ENCODE data around the gene DOK3. TPM values are rescaled to one million over a fixed set of nuclear protein-coding genes. Genes with fewer than 3 reads are reported as not detected.

DOK3 gene
- polyA plus RNA-seq, 1 donor (not counting 4 experiments of a cell fraction or from before 2014, with no cell fraction given): 1.7 TPM

- Histone ChIP-seq H3K4me2 (ENCODE audit: control insufficient read depth, extremely low read depth, insufficient read depth, low read depth, low read length) (peak overlapping the region; percentile 91), H3K27me3 (ENCODE audit: control insufficient read depth, extremely low read depth, insufficient read depth, low read length) (no peaks in the 10 kb centered on the region), H3K79me2 (ENCODE audit: control insufficient read depth, insufficient read depth, low read length) (peaks cover 48% of the 10 kb centered on the region), H4K20me1 (ENCODE audit: control insufficient read depth, extremely low read depth, insufficient read depth, low read length) (no peaks in the 10 kb centered on the region), H3K9ac (ENCODE audit: control insufficient read depth, extremely low read depth, insufficient read depth, low read length) (peak overlapping the region; percentile 76), H2AFZ (ENCODE audit: control insufficient read depth, low read length) (peak overlapping the region; percentile 25), H3K4me3 (ENCODE audit: control insufficient read depth in 2 of 3, extremely low read depth in 1 of 3, insufficient read depth in 2 of 3, low read depth in 1 of 3, low read length in 3 of 3) (peak overlapping the region; percentile 80 to 92 (median 88)), H3K9me3 (ENCODE audit: control insufficient read depth, low read depth, low read length) (no peaks in the 10 kb centered on the region), H3K27ac (ENCODE audit: control insufficient read depth, insufficient read depth, low read length) (peak overlapping the region; percentile 44), H3K9me1 (ENCODE audit: control insufficient read depth, extremely low read depth, insufficient read depth, low read length) (peaks cover 3% of the 10 kb centered on the region), H3K4me1 (ENCODE audit: control insufficient read depth, extremely low read depth, insufficient read depth, low read length) (peaks cover 22% of the 10 kb centered on the region), H3K36me3 (ENCODE audit: control insufficient read depth in 2 of 2, extremely low read depth in 1 of 2, insufficient read depth in 2 of 2, low read length in 2 of 2) (peaks cover 9 to 11% of the 10 kb centered on the region in 2 experiments)
- dilution Hi-C loops (cut with MboI; ENCODE audit: extremely low pct_ligation_motif_present, low sequenced_read_pairs): no loop called here
- TF ChIP-seq CTCF (optimal IDR thresholded peaks at IDR 0.05 in 1 of 3, IDR thresholded peaks at IDR 0.05 in 1 of 3, conservative IDR thresholded peaks at IDR 0.05 in 1 of 3; ENCODE audit: extremely low read depth in 1 of 3, insufficient read depth in 2 of 3, low read length in 3 of 3) (no peak), EZH2 (IDR thresholded peaks at IDR 0.05; ENCODE audit: low read length) (no peak)
- DNase-seq (ENCODE audit: low read depth, low spot score) (no peak), FAIRE-seq (no peak)
These were observed 44.2 kb upstream of the DOK3 start for GRCh38 chr5:177553671-177554429.

GRCh38 chr5:177552839-177553455, 43.3 kb upstream of the DOK3 start:
- H3K36me3 ChIP-seq (ENCODE audit: control insufficient read depth in 2 of 2, extremely low read depth in 1 of 2, insufficient read depth in 2 of 2, low read length in 2 of 2): peaks cover 9 to 11% of the 10 kb centered on the region in 2 experiments
- H3K9me3 ChIP-seq (ENCODE audit: control insufficient read depth, low read depth, low read length): no peaks in the 10 kb centered on the region
- TF ChIP-seq EZH2 (IDR thresholded peaks at IDR 0.05; ENCODE audit: low read length) (no peak), CTCF (optimal IDR thresholded peaks at IDR 0.05 in 1 of 3, IDR thresholded peaks at IDR 0.05 in 1 of 3, conservative IDR thresholded peaks at IDR 0.05 in 1 of 3; ENCODE audit: extremely low read depth in 1 of 3, insufficient read depth in 2 of 3, low read length in 3 of 3) (peak; percentile 7 to 21 (median 18))
- H3K27me3 ChIP-seq (ENCODE audit: control insufficient read depth, extremely low read depth, insufficient read depth, low read length): no peaks in the 10 kb centered on the region
- peaks cover 57% of the 10 kb centered on the region for H3K79me2 ChIP-seq (ENCODE audit: control insufficient read depth, insufficient read depth, low read length)
- H3K9ac ChIP-seq (ENCODE audit: control insufficient read depth, extremely low read depth, insufficient read depth, low read length): peak overlapping the region; percentile 76
- peak overlapping the region; percentile 44 for H3K27ac ChIP-seq (ENCODE audit: control insufficient read depth, insufficient read depth, low read length)
- dilution Hi-C loops (cut with MboI; ENCODE audit: extremely low pct_ligation_motif_present, low sequenced_read_pairs): no loop called here
- DNase-seq (ENCODE audit: low read depth, low spot score): no peak
- peaks cover 3% of the 10 kb centered on the region for H3K9me1 ChIP-seq (ENCODE audit: control insufficient read depth, extremely low read depth, insufficient read depth, low read length)
- no peak for FAIRE-seq
- peaks cover 24% of the 10 kb centered on the region for H3K4me1 ChIP-seq (ENCODE audit: control insufficient read depth, extremely low read depth, insufficient read depth, low read length)
- H3K4me2 ChIP-seq (ENCODE audit: control insufficient read depth, extremely low read depth, insufficient read depth, low read depth, low read length): peak overlapping the region; percentile 91
- H4K20me1 ChIP-seq (ENCODE audit: control insufficient read depth, extremely low read depth, insufficient read depth, low read length): no peaks in the 10 kb centered on the region
- H2AFZ ChIP-seq (ENCODE audit: control insufficient read depth, low read length): no peak overlapping the region
- peak overlapping the region; percentile 80 to 92 (median 88) for H3K4me3 ChIP-seq (ENCODE audit: control insufficient read depth in 2 of 3, extremely low read depth in 1 of 3, insufficient read depth in 2 of 3, low read depth in 1 of 3, low read length in 3 of 3)
